H9 (cell line): ENCODE measurements around the gene JARID2. TPM values are rescaled to one million over a fixed set of nuclear protein-coding genes. Genes with fewer than 3 reads are reported as not detected.

ENCODE experiments used
- DNase-seq: peaks from one replicate; pipeline ENCODE4 v3.0.0-alpha.2; 2017
- H2AFZ ChIP-seq: one replicate; pipeline ENCODE4 v1.6.1; 2013; ENCODE audit warnings: mild to moderate bottlenecking, low read length, control low read depth, moderate library complexity
- H2AK5ac ChIP-seq: 2 replicates; pipeline ENCODE4 v1.6.1; 2013; ENCODE audit warnings: low read length, control low read depth, mixed read lengths; ENCODE audit not compliant: insufficient read length
- H2BK120ac ChIP-seq: one replicate; pipeline ENCODE4 v1.6.1; 2013; ENCODE audit warnings: low read depth, mild to moderate bottlenecking, low read length, control low read depth, inconsistent platforms; ENCODE audit not compliant: poor library complexity, severe bottlenecking
- H2BK12ac ChIP-seq: 2 replicates; pipeline ENCODE4 v1.6.1; 2013; ENCODE audit warnings: low read length, control low read depth, mixed read lengths, low read depth; ENCODE audit not compliant: insufficient read length
- H2BK15ac ChIP-seq: 2 replicates; pipeline ENCODE4 v1.6.1; 2013; ENCODE audit warnings: low read depth, low read length, control low read depth
- H2BK20ac ChIP-seq: one replicate; pipeline ENCODE4 v1.6.1; 2013; ENCODE audit warnings: low read depth, mild to moderate bottlenecking, low read length, control low read depth, inconsistent platforms; ENCODE audit not compliant: poor library complexity, severe bottlenecking
- H2BK5ac ChIP-seq: 2 replicates; pipeline ENCODE4 v1.6.1; 2013; ENCODE audit warnings: low read length, control low read depth, mixed read lengths; ENCODE audit not compliant: insufficient read length
- H3K14ac ChIP-seq: 2 replicates; pipeline ENCODE4 v1.6.1; 2013; ENCODE audit warnings: low read length, control low read depth; ENCODE audit not compliant: insufficient read depth
- H3K18ac ChIP-seq: 2 replicates; pipeline ENCODE4 v1.6.1; 2013; ENCODE audit warnings: low read depth, mild to moderate bottlenecking, mixed read lengths, low read length, control low read depth; ENCODE audit not compliant: insufficient read length
- H3K23ac ChIP-seq: 2 replicates; pipeline ENCODE4 v1.6.1; 2013; ENCODE audit warnings: low read length, control low read depth, mixed read lengths, low read depth; ENCODE audit not compliant: insufficient read length
- H3K23me2 ChIP-seq: 2 replicates; pipeline ENCODE4 v1.6.1; 2013; ENCODE audit warnings: low read depth, mild to moderate bottlenecking, mixed read lengths, low read length, control low read depth; ENCODE audit not compliant: insufficient read length, poor library complexity, severe bottlenecking
- H3K27ac ChIP-seq: 2 replicates; pipeline ENCODE4 v1.5.1; 2013; ENCODE audit warnings: low read length, control low read depth, mixed read lengths, low read depth; ENCODE audit not compliant: insufficient read length
- H3K27me3 ChIP-seq: 2 replicates; pipeline ENCODE4 v1.6.1; 2013; ENCODE audit warnings: low read length, control low read depth, inconsistent platforms; ENCODE audit not compliant: insufficient read depth
- H3K4ac ChIP-seq: 2 replicates; pipeline ENCODE4 v1.6.1; 2013; ENCODE audit warnings: low read depth, mild to moderate bottlenecking, control low read depth, inconsistent platforms, low read length, moderate library complexity
- H3K4me1 ChIP-seq: 2 replicates; pipeline ENCODE4 v1.6.1; 2013; ENCODE audit warnings: low read length, control low read depth, inconsistent platforms; ENCODE audit not compliant: insufficient read depth
- H3K4me2 ChIP-seq: 2 replicates; pipeline ENCODE4 v1.6.1; 2013; ENCODE audit warnings: low read length, control low read depth, mixed read lengths; ENCODE audit not compliant: insufficient read length, insufficient read depth
- H3K56ac ChIP-seq: 2 replicates; pipeline ENCODE4 v1.6.1; 2013; ENCODE audit warnings: low read depth, mild to moderate bottlenecking, mixed read lengths, low read length, control low read depth; ENCODE audit not compliant: insufficient read length
- H3K79me1 ChIP-seq: 2 replicates; pipeline ENCODE4 v1.6.1; 2013; ENCODE audit warnings: low read depth, mild to moderate bottlenecking, moderate library complexity, low read length, control low read depth, inconsistent platforms; ENCODE audit not compliant: insufficient read depth, poor library complexity, severe bottlenecking
- H3K79me2 ChIP-seq: 2 replicates; pipeline ENCODE4 v1.6.1; 2013; ENCODE audit warnings: low read length, control low read depth, inconsistent platforms; ENCODE audit not compliant: insufficient read depth
- H3K9ac ChIP-seq: 2 replicates; pipeline ENCODE4 v1.6.1; 2013; ENCODE audit warnings: low read length, control low read depth, mixed read lengths; ENCODE audit not compliant: insufficient read length; ENCODE audit errors: extremely low read depth
- H3K9me3 ChIP-seq: one replicate; pipeline ENCODE4 v1.6.1; 2013; ENCODE audit warnings: low read depth, low read length, inconsistent platforms; ENCODE audit not compliant: control insufficient read depth
- H3T11ph ChIP-seq: one replicate; pipeline ENCODE4 v1.6.1; 2013; ENCODE audit warnings: mild to moderate bottlenecking, low read length, control low read depth, inconsistent platforms
- H4K20me1 ChIP-seq: one replicate; pipeline ENCODE4 v1.6.1; 2013; ENCODE audit not compliant: control insufficient read depth, insufficient read length, insufficient read depth
- H4K5ac ChIP-seq: 2 replicates; pipeline ENCODE4 v1.6.1; 2013; ENCODE audit warnings: low read depth, mild to moderate bottlenecking, mixed read lengths, low read length, control low read depth; ENCODE audit not compliant: insufficient read length
- H4K8ac ChIP-seq: replicated peaks from 2 replicates; pipeline ENCODE4 v1.6.1; 2013; ENCODE audit warnings: low read length, control low read depth, mixed read lengths, low read depth; ENCODE audit not compliant: insufficient read length
- H4K91ac ChIP-seq: 2 replicates; pipeline ENCODE4 v1.6.1; 2013; ENCODE audit warnings: low read depth, mild to moderate bottlenecking, moderate library complexity, mixed read lengths, low read length, control low read depth; ENCODE audit not compliant: insufficient read length
- H3K27ac Mint-ChIP-seq, 3 experiments: 2 replicates in 2 of 3; 3 replicates in 1 of 3; pipeline ENCODE4 v1.8.0; 2020 to 2021; ENCODE audit warnings: mixed read lengths in 3 of 3, mild to moderate bottlenecking in 1 of 3, moderate library complexity in 1 of 3
- H3K27me3 Mint-ChIP-seq: 2 replicates; pipeline ENCODE4 v1.8.0; 2021; ENCODE audit warnings: low read depth, mild to moderate bottlenecking, moderate library complexity, mixed read lengths
- H3K36me3 Mint-ChIP-seq, 3 experiments: 2 replicates in 2 of 3; 3 replicates in 1 of 3; pipeline ENCODE4 v1.8.0; 2020 to 2021; ENCODE audit warnings: low read depth in 3 of 3, mixed read lengths in 3 of 3; ENCODE audit not compliant: insufficient read depth in 1 of 3
- H3K4me1 Mint-ChIP-seq, 2 experiments: 2 replicates each; pipeline ENCODE4 v1.8.0; 2020; ENCODE audit warnings: mixed read lengths in 2 of 2
- H3K4me3 Mint-ChIP-seq, 2 experiments: 2 replicates in 1 of 2; 3 replicates in 1 of 2; pipeline ENCODE4 v1.8.0; 2020 to 2021; ENCODE audit warnings: mild to moderate bottlenecking in 2 of 2, mixed read lengths in 2 of 2, moderate library complexity in 1 of 2
- H3K9me3 Mint-ChIP-seq, 2 experiments: 2 replicates in 1 of 2; 3 replicates in 1 of 2; pipeline ENCODE4 v1.8.0; 2020; ENCODE audit warnings: mild to moderate bottlenecking in 2 of 2, mixed read lengths in 2 of 2, moderate library complexity in 1 of 2
- CTCF ChIP-seq: fragments of 200-600 bp; sonication (generic); conservative IDR thresholded peaks from 3 replicates; pipeline ENCODE4 v1.8.0; 2021; ENCODE audit warnings: antibody characterized with exemption, mild to moderate bottlenecking
- WGBS: extraction: QIAGEN DNeasy Blood & Tissue Kit; methylation state at CpG from one replicate; pipeline ENCODE4 v1.1.7; 2013; ENCODE audit warnings: missing lambda C conversion rate, low lambda C conversion rate, mixed read lengths; ENCODE audit not compliant: insufficient read length; ENCODE audit errors: extremely low coverage; 5-methylcytosine and 5-hydroxymethylcytosine counted together
- total RNA-seq: library from RNA; stranded (reverse); gene quantifications from 2 replicates; pipeline ENCODE4 v1.2.1, GENCODE V29; 2021

The JARID2 gene
- total RNA-seq, 1 experiment from 2014 or later: 174 TPM

- Histone ChIP-seq H3K4me2 (no peak overlapping the region), H4K20me1 (no peaks in the 10 kb centered on the region), H3K79me2 (peaks cover 91% of the 10 kb centered on the region), H3K14ac (no peak overlapping the region), H3T11ph (no peak overlapping the region), H3K79me1 (no peaks in the 10 kb centered on the region), H2BK5ac (no peak overlapping the region), H3K18ac (no peak overlapping the region), H3K4ac (no peak overlapping the region), H3K4me1 (peaks cover 24% of the 10 kb centered on the region), H3K23ac (no peak overlapping the region), H2BK15ac (no peak overlapping the region), H4K8ac (no peak overlapping the region), H2BK120ac (no peak overlapping the region), H3K56ac (no peak overlapping the region), H3K23me2 (no peaks in the 10 kb centered on the region), H3K27ac (no peak overlapping the region), H2AFZ (no peak overlapping the region), H4K91ac (no peak overlapping the region), H3K9ac (no peak overlapping the region), H3K9me3 (no peaks in the 10 kb centered on the region), H4K5ac (no peak overlapping the region), H3K27me3 (no peaks in the 10 kb centered on the region), H2BK12ac (no peak overlapping the region), H2BK20ac (no peak overlapping the region), H2AK5ac (no peak overlapping the region)
- Mint-ChIP-seq H3K27me3 (no peaks in the 10 kb centered on the region), H3K4me1 (peaks cover 84 to 89% of the 10 kb centered on the region in 2 experiments), H3K9me3 (no peaks in the 10 kb centered on the region), H3K27ac (peak overlapping the region in 2 of 3 experiments; percentile 3 to 44; a peak in 4 of 7 replicates), H3K36me3 (peaks cover 0 to 6% (median 3%) of the 10 kb centered on the region in 3 experiments; a peak in 2 of 7 replicates), H3K4me3 (no peak overlapping the region)
- no CpG with 5 or more reads among the region's 4 CpGs for WGBS
- TF ChIP-seq CTCF: no peak
- no peak for DNase-seq
Measured at GRCh38 chr6:15339081-15339480, 93.2 kb downstream of the JARID2 start.
